Measurements from ENCODE around the gene USP13. TPM values are rescaled to one million over a fixed set of nuclear protein-coding genes. Genes with fewer than 3 reads are reported as not detected.

Gene USP13
- total and polyA plus RNA-seq, 10 of the 15 experiments (the other 5 are each of a cell fraction or from before 2014, with no cell fraction given): 3.2 to 20.8 (median 9.0) TPM

GRCh38 chr3:179651687-179652446 lies 973 bp upstream of the USP13 start:
- peaks cover 32% of the 10 kb centered on the region for H3K79me2 ChIP-seq (ENCODE audit: control insufficient read depth, insufficient read depth, low read length)
- in situ Hi-C loops (cut with MboI): no loop called here
- ChIA-PET RAD21 (ENCODE audit: unreplicated experiment) (interaction anchor here (1.4 kb wide), 1 partner anchor 948 kb away, joined by 4 read pairs; no protein-coding TSS in a partner anchor), CTCF (interaction anchor here (1.0 kb wide), 2 partner anchors 9 to 23 kb away, joined by 3 read pairs; no protein-coding TSS in a partner anchor), SMC1A (ENCODE audit: uncharacterized antibody, unreplicated experiment) (interaction anchor here (0.7 kb wide), 1 partner anchor 82 kb away, joined by 3 read pairs; no protein-coding TSS in a partner anchor), POLR2A (interaction anchor here (0.6 to 1.6 kb wide), 2 partner anchors 48 to 1564 kb away, joined by 3 to 6 read pairs; partner anchors contain the start of genes MRPL47 and NDUFB5)
- H3K27me3 ChIP-seq (replicated peaks in 1 of 2; ENCODE audit: control insufficient read depth in 2 of 2, insufficient read depth in 2 of 2, low read length in 1 of 2): no peaks in the 10 kb centered on the region
- DNase-seq (ENCODE audit: low read depth, low spot score) (no peak), ATAC-seq (0 out of 3 replicates have a peak, but pooled peaks have one; percentile 1), FAIRE-seq (no peak)
- WGBS (ENCODE audit: insufficient coverage, insufficient replicate concordance, low lambda C conversion rate, missing lambda C conversion rate): 43% methylated on average over 11 of the region's 11 CpGs
- peak overlapping the region; percentile 81 for H3K9ac ChIP-seq (ENCODE audit: control insufficient read depth, insufficient read depth, low read length)
- H2AFZ ChIP-seq (ENCODE audit: control insufficient read depth, low read depth, low read length): peak overlapping the region; percentile 86
- H3K27ac ChIP-seq (ENCODE audit: control insufficient read depth, insufficient read depth): no peak overlapping the region; the same call in 1 of the 2 replicates
- H3K36me3 ChIP-seq (ENCODE audit: control insufficient read depth in 2 of 2, insufficient read depth in 2 of 2, low read length in 1 of 2): no peaks in the 10 kb centered on the region
- H3K4me2 ChIP-seq (ENCODE audit: control insufficient read depth, insufficient read depth): peak overlapping the region; percentile 73
- no TSS peak for BruUV-seq (replicated peaks)
- no peak for TF ChIP-seq SIX5 (IDR thresholded peaks at IDR 0.05; ENCODE audit: low read depth, low read length, severe bottlenecking)
- TF ChIP-seq EZH2 (IDR thresholded peaks at IDR 0.05; ENCODE audit: borderline replicate concordance, control insufficient read depth, low read depth, low read length): no peak
- TF ChIP-seq ZBTB40 (IDR thresholded peaks at IDR 0.05; ENCODE audit: borderline replicate concordance): no peak
- TF ChIP-seq, protein P1, sequence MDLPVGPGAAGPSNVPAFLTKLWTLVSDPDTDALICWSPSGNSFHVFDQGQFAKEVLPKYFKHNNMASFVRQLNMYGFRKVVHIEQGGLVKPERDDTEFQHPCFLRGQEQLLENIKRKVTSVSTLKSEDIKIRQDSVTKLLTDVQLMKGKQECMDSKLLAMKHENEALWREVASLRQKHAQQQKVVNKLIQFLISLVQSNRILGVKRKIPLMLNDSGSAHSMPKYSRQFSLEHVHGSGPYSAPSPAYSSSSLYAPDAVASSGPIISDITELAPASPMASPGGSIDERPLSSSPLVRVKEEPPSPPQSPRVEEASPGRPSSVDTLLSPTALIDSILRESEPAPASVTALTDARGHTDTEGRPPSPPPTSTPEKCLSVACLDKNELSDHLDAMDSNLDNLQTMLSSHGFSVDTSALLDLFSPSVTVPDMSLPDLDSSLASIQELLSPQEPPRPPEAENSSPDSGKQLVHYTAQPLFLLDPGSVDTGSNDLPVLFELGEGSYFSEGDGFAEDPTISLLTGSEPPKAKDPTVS (IDR thresholded peaks at IDR 0.05; ENCODE audit: low read depth, low read length): no peak
- TF ChIP-seq CREM (IDR thresholded peaks at IDR 0.05; ENCODE audit: low read depth): no peak
- intact Hi-C loops (cut with micrococcal nuclease; ENCODE audit: unreplicated experiment): loop anchor here (2.0 to 5.0 kb wide), 3 partner anchors 47 to 950 kb away; partner anchors contain the start of genes MRPL47, NDUFB5 and TTC14
- no peaks in the 10 kb centered on the region for H3K9me3 ChIP-seq (replicated peaks; ENCODE audit: control insufficient read depth, insufficient read depth, low read length)
- H3K4me3 ChIP-seq: peak overlapping the region; percentile 74
- no peaks in the 10 kb centered on the region for H4K20me1 ChIP-seq (ENCODE audit: control insufficient read depth, insufficient read depth)
- no peaks in the 10 kb centered on the region for H3K4me1 ChIP-seq (ENCODE audit: control insufficient read depth, insufficient read depth, low read length)
